Measurements from ENCODE around the gene DNAH17.

Gene DNAH17

GRCh38 chr17:78544881-78545755 is 32.1 kb downstream of the DNAH17 start:
- no peak for DNase-seq (ENCODE audit: low read depth in 1 of 2, low spot score in 1 of 2)

- DNase-seq (ENCODE audit: low read depth in 1 of 2, low spot score in 1 of 2): no peak
Observed at GRCh38 chr17:78541488-78542206, 35.5 kb downstream of the DNAH17 start.

GRCh38 chr17:78539781-78540180 is 37.4 kb downstream of the DNAH17 start:
- no peak for DNase-seq (ENCODE audit: low read depth in 1 of 2, low spot score in 1 of 2)

GRCh38 chr17:78538033-78538776 is 39.0 kb downstream of the DNAH17 start:
- no peak for DNase-seq (ENCODE audit: low read depth in 1 of 2, low spot score in 1 of 2)

GRCh38 chr17:78537217-78537860 is 39.9 kb downstream of the DNAH17 start:
- no peak for DNase-seq (ENCODE audit: low read depth in 1 of 2, low spot score in 1 of 2)

GRCh38 chr17:78535273-78536197 is 41.7 kb downstream of the DNAH17 start:
- DNase-seq (ENCODE audit: low read depth in 1 of 2, low spot score in 1 of 2): no peak

- no peak for DNase-seq (ENCODE audit: low read depth in 1 of 2, low spot score in 1 of 2)
Observed at GRCh38 chr17:78534492-78535272, 42.5 kb downstream of the DNAH17 start.

- DNase-seq (ENCODE audit: low read depth in 1 of 2, low spot score in 1 of 2): peak in 1 of 2 donors; percentile 18
Observed at GRCh38 chr17:78532922-78533640, 44.1 kb downstream of the DNAH17 start.

- DNase-seq (ENCODE audit: low read depth in 1 of 2, low spot score in 1 of 2): no peak
Observed at GRCh38 chr17:78532311-78532710, 44.9 kb downstream of the DNAH17 start.

- no peak for DNase-seq (ENCODE audit: low read depth in 1 of 2, low spot score in 1 of 2)
Observed at GRCh38 chr17:78530675-78531074, 46.5 kb downstream of the DNAH17 start.

- no peak for DNase-seq (ENCODE audit: low read depth in 1 of 2, low spot score in 1 of 2)
Observed at GRCh38 chr17:78529871-78530670, 47.1 kb downstream of the DNAH17 start.

- DNase-seq (ENCODE audit: low read depth in 1 of 2, low spot score in 1 of 2): no peak
Observed at GRCh38 chr17:78529251-78529650, 47.9 kb downstream of the DNAH17 start.

- DNase-seq (ENCODE audit: low read depth in 1 of 2, low spot score in 1 of 2): no peak
Observed at GRCh38 chr17:78528541-78528940, 48.7 kb downstream of the DNAH17 start.

GRCh38 chr17:78527345-78527744 is 49.9 kb downstream of the DNAH17 start:
- DNase-seq (ENCODE audit: low read depth in 1 of 2, low spot score in 1 of 2): no peak

- no peak for DNase-seq (ENCODE audit: low read depth in 1 of 2, low spot score in 1 of 2)
Observed at GRCh38 chr17:78526231-78527025, 50.8 kb downstream of the DNAH17 start.

- DNase-seq (ENCODE audit: low read depth in 1 of 2, low spot score in 1 of 2): no peak
Observed at GRCh38 chr17:78525511-78526160, 51.6 kb downstream of the DNAH17 start.

Data from activated CD4-positive, alpha-beta T cell treated with anti-CD3 and anti-CD28 coated beads, Interleukin-2, amount 50 U/mL, for 24 hours (primary cell).